Measurements from ENCODE around the gene CRYBB3. TPM values are rescaled to one million over a fixed set of nuclear protein-coding genes. Genes with fewer than 3 reads are reported as not detected.
"Not testable (repeated sequence)": the region's sequence is repeated elsewhere in the genome, so short reads cannot be mapped to it uniquely, and the experiment has no call there.

CRYBB3 gene
- total RNA-seq, 4 donors from 2014 or later = not detected

DNA sequence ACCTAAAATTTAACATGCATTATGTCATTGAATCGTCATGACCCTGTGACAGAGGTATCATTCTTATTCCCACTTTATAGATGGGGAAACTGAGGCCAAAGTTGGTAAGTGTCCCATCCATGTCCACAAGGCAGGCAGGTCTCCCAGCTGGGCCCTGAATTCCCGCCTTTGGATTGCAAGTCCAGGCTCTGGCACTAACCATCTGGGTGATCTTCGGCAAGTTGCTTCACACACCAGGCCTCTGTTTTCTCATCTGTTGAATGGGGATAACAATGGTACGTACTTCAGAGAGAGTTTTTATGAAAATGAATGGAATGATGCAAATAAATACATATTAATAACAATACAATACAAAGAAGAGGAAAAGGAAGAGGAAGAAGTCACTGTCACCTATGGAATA is 3.4 kb downstream of the CRYBB3 start:
- Histone ChIP-seq H3K36me3 (peaks cover 0 to 5% of the 10 kb centered on the region in 2 donors), H3K4me3 (replicated peaks in 1 of 3) (no peak overlapping the region), H3K9me3 (no peaks in the 10 kb centered on the region), H3K27ac (no peak overlapping the region), H3K4me1 (peaks cover 28 to 30% of the 10 kb centered on the region in 2 donors), H3K27me3 (no peaks in the 10 kb centered on the region)
- 93 to 99% methylated on average over 4 of the region's 4 CpGs for WGBS, 2 donors
- intact Hi-C loops (cut with DNase I) = no loop called here
- no peak for DNase-seq
- TF ChIP-seq POLR2A (IDR thresholded peaks at IDR 0.05) = no peak
- TF ChIP-seq, protein P1, sequence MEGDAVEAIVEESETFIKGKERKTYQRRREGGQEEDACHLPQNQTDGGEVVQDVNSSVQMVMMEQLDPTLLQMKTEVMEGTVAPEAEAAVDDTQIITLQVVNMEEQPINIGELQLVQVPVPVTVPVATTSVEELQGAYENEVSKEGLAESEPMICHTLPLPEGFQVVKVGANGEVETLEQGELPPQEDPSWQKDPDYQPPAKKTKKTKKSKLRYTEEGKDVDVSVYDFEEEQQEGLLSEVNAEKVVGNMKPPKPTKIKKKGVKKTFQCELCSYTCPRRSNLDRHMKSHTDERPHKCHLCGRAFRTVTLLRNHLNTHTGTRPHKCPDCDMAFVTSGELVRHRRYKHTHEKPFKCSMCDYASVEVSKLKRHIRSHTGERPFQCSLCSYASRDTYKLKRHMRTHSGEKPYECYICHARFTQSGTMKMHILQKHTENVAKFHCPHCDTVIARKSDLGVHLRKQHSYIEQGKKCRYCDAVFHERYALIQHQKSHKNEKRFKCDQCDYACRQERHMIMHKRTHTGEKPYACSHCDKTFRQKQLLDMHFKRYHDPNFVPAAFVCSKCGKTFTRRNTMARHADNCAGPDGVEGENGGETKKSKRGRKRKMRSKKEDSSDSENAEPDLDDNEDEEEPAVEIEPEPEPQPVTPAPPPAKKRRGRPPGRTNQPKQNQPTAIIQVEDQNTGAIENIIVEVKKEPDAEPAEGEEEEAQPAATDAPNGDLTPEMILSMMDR (IDR thresholded peaks at IDR 0.05) = no peak

GRCh38 chr22:25204547-25204946 is 4.9 kb downstream of the CRYBB3 start:
- H3K36me3 ChIP-seq; intact Hi-C loops (cut with DNase I); H3K27me3 ChIP-seq; DNase-seq; H3K9me3 ChIP-seq; H3K4me3 ChIP-seq (replicated peaks in 1 of 3); H3K27ac ChIP-seq: not testable (repeated sequence)
- peaks cover 21% of the 10 kb centered on the region in 2 donors for H3K4me1 ChIP-seq
- 81 to 84% methylated on average over 7 of the region's 7 CpGs for WGBS, 2 donors

GRCh38 chr22:25205847-25206246 is 6.2 kb downstream of the CRYBB3 start:
- intact Hi-C loops (cut with DNase I) = no loop called here
- no peak overlapping the region for H3K4me3 ChIP-seq (replicated peaks in 1 of 3)
- TF ChIP-seq POLR2A (IDR thresholded peaks at IDR 0.05) = no peak
- peaks cover 0 to 5% of the 10 kb centered on the region in 2 donors for H3K36me3 ChIP-seq
- no peak overlapping the region for H3K27ac ChIP-seq
- no peaks in the 10 kb centered on the region for H3K27me3 ChIP-seq
- 92 to 100% methylated on average over 1 of the region's 1 CpG for WGBS, 2 donors
- no peak for DNase-seq
- H3K9me3 ChIP-seq = no peaks in the 10 kb centered on the region
- H3K4me1 ChIP-seq = peaks cover 8% of the 10 kb centered on the region in 2 donors

DNA sequence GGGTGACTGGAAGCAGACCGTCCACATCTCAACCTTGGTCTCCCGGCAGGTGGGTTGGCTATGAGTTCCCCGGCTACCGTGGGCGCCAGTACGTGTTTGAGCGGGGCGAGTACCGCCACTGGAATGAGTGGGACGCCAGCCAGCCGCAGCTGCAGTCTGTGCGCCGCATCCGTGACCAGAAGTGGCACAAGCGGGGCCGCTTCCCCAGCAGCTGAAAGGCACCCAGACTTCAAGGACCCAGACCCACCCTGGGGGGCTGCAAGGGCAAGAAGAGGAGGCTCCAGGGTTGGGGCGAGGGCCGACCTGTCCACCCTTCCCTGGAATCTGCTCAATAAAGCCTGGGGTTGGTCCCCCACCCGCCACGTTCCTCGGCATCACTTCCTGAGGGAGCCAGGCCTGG is 7.3 kb downstream of the CRYBB3 start:
- H3K36me3 ChIP-seq = peaks cover 0 to 5% of the 10 kb centered on the region in 2 donors
- H3K9me3 ChIP-seq = no peaks in the 10 kb centered on the region
- no peaks in the 10 kb centered on the region for H3K4me1 ChIP-seq
- intact Hi-C loops (cut with DNase I) = no loop called here
- 87 to 94% methylated on average over 9 to 21 of the region's 21 CpGs for WGBS, 2 donors
- H3K4me3 ChIP-seq (replicated peaks in 1 of 3) = no peak overlapping the region
- no peak overlapping the region for H3K27ac ChIP-seq
- no peak for TF ChIP-seq POLR2A (IDR thresholded peaks at IDR 0.05)
- TF ChIP-seq, protein P1 (IDR thresholded peaks at IDR 0.05) = no peak
- no peak for DNase-seq
- H3K27me3 ChIP-seq = no peaks in the 10 kb centered on the region

- Histone ChIP-seq H3K27ac (no peak overlapping the region), H3K27me3 (no peaks in the 10 kb centered on the region), H3K9me3 (no peaks in the 10 kb centered on the region), H3K36me3 (peaks cover 0 to 5% of the 10 kb centered on the region in 2 donors), H3K4me3 (replicated peaks in 1 of 3) (no peak overlapping the region), H3K4me1 (no peaks in the 10 kb centered on the region)
- intact Hi-C loops (cut with DNase I) = no loop called here
- DNase-seq = no peak
- TF ChIP-seq, protein P1 (IDR thresholded peaks at IDR 0.05) = no peak
- TF ChIP-seq POLR2A (IDR thresholded peaks at IDR 0.05) = no peak
- WGBS, 2 donors = 96 to 100% methylated on average over 1 to 2 of the region's 2 CpGs
These were observed 8.0 kb downstream of the CRYBB3 start for GRCh38 chr22:25207553-25208157.

DNA sequence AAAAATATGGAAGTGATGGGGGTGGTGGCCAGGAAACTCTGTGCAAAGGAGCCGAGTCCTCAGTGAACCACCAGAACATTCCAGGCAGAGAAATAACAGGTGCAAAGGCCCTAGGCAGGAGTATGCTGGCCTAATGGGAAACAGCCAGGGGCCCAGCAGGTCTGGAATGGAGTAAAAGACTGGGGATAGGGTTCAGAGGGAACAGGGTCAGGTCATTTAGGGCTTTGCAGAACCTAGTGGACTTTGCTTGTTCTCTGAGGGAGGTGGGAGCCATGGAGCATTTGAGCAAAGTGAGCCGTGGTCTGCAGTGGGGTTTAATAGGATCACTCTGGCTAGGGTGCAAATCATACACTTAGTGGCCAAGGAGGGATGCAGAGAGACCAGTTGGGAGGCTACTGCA is 8.7 kb downstream of the CRYBB3 start:
- TF ChIP-seq, protein P1 (IDR thresholded peaks at IDR 0.05) = no peak
- no peak for TF ChIP-seq POLR2A (IDR thresholded peaks at IDR 0.05)
- no peak for DNase-seq
- H3K36me3 ChIP-seq = peaks cover 0 to under 1% of the 10 kb centered on the region in 2 donors
- H3K4me1 ChIP-seq = no peaks in the 10 kb centered on the region
- 88 to 91% methylated on average over 2 of the region's 2 CpGs for WGBS, 2 donors
- H3K27me3 ChIP-seq = no peaks in the 10 kb centered on the region
- H3K9me3 ChIP-seq = no peaks in the 10 kb centered on the region
- H3K27ac ChIP-seq = no peak overlapping the region
- H3K4me3 ChIP-seq (replicated peaks in 1 of 3) = no peak overlapping the region
- intact Hi-C loops (cut with DNase I) = no loop called here

Data from thyroid gland (tissue), 4 donors.